GM19023 (cell line): ENCODE measurements around the gene B4GAT1.
"Not testable (repeated sequence)": the region's sequence is repeated elsewhere in the genome, so short reads cannot be mapped to it uniquely, and the experiment has no call there.

Source experiments
- ATAC-seq: cut with Tn5 transposase; IDR thresholded peaks from one replicate; pipeline ENCODE4 v1.9.1; 2021; ENCODE audit warnings: mild to moderate bottlenecking, moderate library complexity; ENCODE audit not compliant: unreplicated experiment

Gene B4GAT1

GRCh38 chr11:66326261-66327111 lies 20.9 kb downstream of the B4GAT1 start:
- ATAC-seq = no peak

GRCh38 chr11:66325263-66325671 lies 22.2 kb downstream of the B4GAT1 start:
- no peak for ATAC-seq

- no peak for ATAC-seq
Observed at GRCh38 chr11:66324664-66325063, 22.8 kb downstream of the B4GAT1 start.

GRCh38 chr11:66323684-66324083 lies 23.7 kb downstream of the B4GAT1 start:
- ATAC-seq = no peak

- ATAC-seq = no peak
Observed at GRCh38 chr11:66322732-66323427, 24.5 kb downstream of the B4GAT1 start.

GRCh38 chr11:66321606-66322005 lies 25.8 kb downstream of the B4GAT1 start:
- ATAC-seq = no peak

GRCh38 chr11:66320748-66321147 lies 26.7 kb downstream of the B4GAT1 start:
- not testable (repeated sequence) for ATAC-seq

GRCh38 chr11:66320289-66320688 lies 27.1 kb downstream of the B4GAT1 start:
- not testable (repeated sequence) for ATAC-seq

GRCh38 chr11:66318600-66318970 lies 28.8 kb downstream of the B4GAT1 start:
- no peak for ATAC-seq

- no peak for ATAC-seq
Observed at GRCh38 chr11:66317723-66318599, 29.5 kb downstream of the B4GAT1 start.

- ATAC-seq = no peak
Observed at GRCh38 chr11:66317322-66317722, 30.1 kb downstream of the B4GAT1 start.

- ATAC-seq = no peak
Observed at GRCh38 chr11:66316849-66317251, 30.6 kb downstream of the B4GAT1 start, which contains the start of gene CD248. Gene CD248 (minus strand): TSS chr11:66317044. CDS start chr11:66317027, 17 bp downstream.

GRCh38 chr11:66315921-66316811 lies 31.3 kb downstream of the B4GAT1 start:
- no peak for ATAC-seq

- no peak for ATAC-seq
Observed at GRCh38 chr11:66315498-66315885, 31.9 kb downstream of the B4GAT1 start.

- no peak for ATAC-seq
Observed at GRCh38 chr11:66314561-66315497, 32.6 kb downstream of the B4GAT1 start.

GRCh38 chr11:66314186-66314501 lies 33.3 kb downstream of the B4GAT1 start:
- no peak for ATAC-seq

GRCh38 chr11:66313321-66314185 lies 33.9 kb downstream of the B4GAT1 start:
- no peak for ATAC-seq
